A673 (cell line): Measurements from ENCODE around the gene MAPK8IP1. TPM values are rescaled to one million over a fixed set of nuclear protein-coding genes. Genes with fewer than 3 reads are reported as not detected.
"Not testable (repeated sequence)": the region's sequence is repeated elsewhere in the genome, so short reads cannot be mapped to it uniquely, and the experiment has no call there.

Experiments
- BruUV-seq: library from RNA; stranded (reverse); fragments of 400-500 nt; replicated peaks from 2 replicates; lab custom pipeline; 2021; lab: Mats Ljungman, UMichigan
- CTCF ChIA-PET: fragments of 300-600 bp; sonication (Branson Sonifier 250); formaldehyde crosslinking; loops from one replicate; lab custom pipeline; 2022; ENCODE audit warnings: antibody characterized with exemption; lab: Charles Lee
- POLR2A ChIA-PET: fragments of 300-600 bp; sonication (Branson Sonifier 250); formaldehyde crosslinking; loops from one replicate; lab custom pipeline; 2022; ENCODE audit warnings: antibody characterized with exemption; ENCODE audit not compliant: low non-redundant PET; lab: Charles Lee
- DNase-seq: peaks from one replicate; pipeline ENCODE4 v3.0.0-alpha.2; 2015; ENCODE audit warnings: low spot score
- H3K27ac ChIP-seq: fragments of 200-600 bp; sonication (generic); 2 replicates; pipeline ENCODE4 v1.5.1; 2016; ENCODE audit warnings: mixed run types, low read depth, mild to moderate bottlenecking, mixed read lengths, antibody characterized with exemption, low read length; ENCODE audit not compliant: poor library complexity, severe bottlenecking
- H3K27me3 ChIP-seq: fragments of 200-600 bp; sonication (generic); replicated peaks from 2 replicates; pipeline ENCODE4 v1.6.1; 2017; ENCODE audit warnings: mixed run types, low read depth, mild to moderate bottlenecking, mixed read lengths, antibody characterized with exemption, low read length; ENCODE audit not compliant: insufficient read depth, poor library complexity
- H3K36me3 ChIP-seq: fragments of 200-600 bp; sonication (generic); 2 replicates; pipeline ENCODE4 v1.6.1; 2016; ENCODE audit warnings: mixed run types, mild to moderate bottlenecking, mixed read lengths, antibody characterized with exemption, low read length; ENCODE audit not compliant: insufficient read depth, poor library complexity, severe bottlenecking
- H3K4me1 ChIP-seq: fragments of 200-600 bp; sonication (generic); 2 replicates; pipeline ENCODE4 v1.6.1; 2017; ENCODE audit warnings: mixed run types, mild to moderate bottlenecking, mixed read lengths, antibody characterized with exemption, low read length; ENCODE audit not compliant: insufficient read depth, poor library complexity, severe bottlenecking
- H3K4me3 ChIP-seq: fragments of 200-600 bp; sonication (generic); 2 replicates; pipeline ENCODE4 v1.5.1; 2016; ENCODE audit warnings: low read depth, mixed run types, mild to moderate bottlenecking, mixed read lengths, low read length; ENCODE audit not compliant: poor library complexity, severe bottlenecking
- H3K9me3 ChIP-seq: fragments of 200-600 bp; sonication (generic); 2 replicates; pipeline ENCODE4 v1.6.1; 2016; ENCODE audit warnings: mixed run types, low read depth, mild to moderate bottlenecking, mixed read lengths, antibody characterized with exemption, low read length; ENCODE audit not compliant: poor library complexity, severe bottlenecking
- EZH2 ChIP-seq: fragments of 200-600 bp; sonication (generic); IDR thresholded peaks from 2 replicates; pipeline ENCODE4 v1.6.1; 2017; ENCODE audit warnings: borderline replicate concordance, low read depth, mild to moderate bottlenecking, mixed read lengths, antibody characterized with exemption, low read length; ENCODE audit not compliant: poor library complexity, severe bottlenecking
- intact Hi-C: fragments of 100-400 bp; cut with micrococcal nuclease; formaldehyde crosslinking; loops from one replicate; pipeline ENCODE4 v1.10.0; 2022; ENCODE audit not compliant: unreplicated experiment
- total RNA-seq: library from RNA; stranded (reverse); gene quantifications from 2 replicates; pipeline ENCODE4 v1.2.3, GENCODE V29; 2021
- TF ChIP-seq, protein P1 (sequence below): fragments of 300-800, 200-600 bp; sonication (generic); conservative IDR thresholded peaks from 2 replicates; pipeline ENCODE4 v1.5.1; 2017; ENCODE audit warnings: low read depth, mild to moderate bottlenecking, antibody characterized with exemption, low read length, moderate library complexity, mixed read lengths

Gene MAPK8IP1
- total RNA-seq, 1 experiment from 2014 or later: 46.0 TPM

DNA sequence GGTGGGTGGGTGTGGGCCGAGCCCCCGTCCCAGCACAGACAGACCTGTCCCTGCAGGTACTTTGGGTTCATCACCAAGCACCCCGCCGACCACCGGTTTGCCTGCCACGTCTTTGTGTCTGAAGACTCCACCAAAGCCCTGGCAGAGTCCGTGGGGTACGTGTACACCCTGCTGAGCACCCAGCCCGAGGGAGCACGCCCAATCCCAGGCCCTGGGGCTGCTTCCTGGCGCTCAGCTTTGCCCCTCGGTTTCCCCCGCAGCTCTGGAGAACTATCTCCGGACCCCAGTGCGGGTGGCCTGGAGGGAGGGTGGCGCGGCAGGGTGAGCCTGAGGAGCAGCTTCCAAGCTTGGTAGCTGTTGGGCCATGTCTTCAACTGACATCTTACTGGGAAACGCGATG, 19.6 kb downstream of the MAPK8IP1 start:
- CTCF ChIA-PET: no interaction called here
- Histone ChIP-seq H3K27ac (no peak overlapping the region), H3K9me3 (no peaks in the 10 kb centered on the region), H3K4me3 (no peak overlapping the region), H3K4me1 (peaks cover 10% of the 10 kb centered on the region), H3K27me3 (no peaks in the 10 kb centered on the region), H3K36me3 (no peaks in the 10 kb centered on the region)
- no peak for DNase-seq
- POLR2A ChIA-PET: interaction anchor here (0.6 kb wide), 1 partner anchor 296 kb away, joined by 3 read pairs; no protein-coding TSS in a partner anchor
- TF ChIP-seq, protein P1, sequence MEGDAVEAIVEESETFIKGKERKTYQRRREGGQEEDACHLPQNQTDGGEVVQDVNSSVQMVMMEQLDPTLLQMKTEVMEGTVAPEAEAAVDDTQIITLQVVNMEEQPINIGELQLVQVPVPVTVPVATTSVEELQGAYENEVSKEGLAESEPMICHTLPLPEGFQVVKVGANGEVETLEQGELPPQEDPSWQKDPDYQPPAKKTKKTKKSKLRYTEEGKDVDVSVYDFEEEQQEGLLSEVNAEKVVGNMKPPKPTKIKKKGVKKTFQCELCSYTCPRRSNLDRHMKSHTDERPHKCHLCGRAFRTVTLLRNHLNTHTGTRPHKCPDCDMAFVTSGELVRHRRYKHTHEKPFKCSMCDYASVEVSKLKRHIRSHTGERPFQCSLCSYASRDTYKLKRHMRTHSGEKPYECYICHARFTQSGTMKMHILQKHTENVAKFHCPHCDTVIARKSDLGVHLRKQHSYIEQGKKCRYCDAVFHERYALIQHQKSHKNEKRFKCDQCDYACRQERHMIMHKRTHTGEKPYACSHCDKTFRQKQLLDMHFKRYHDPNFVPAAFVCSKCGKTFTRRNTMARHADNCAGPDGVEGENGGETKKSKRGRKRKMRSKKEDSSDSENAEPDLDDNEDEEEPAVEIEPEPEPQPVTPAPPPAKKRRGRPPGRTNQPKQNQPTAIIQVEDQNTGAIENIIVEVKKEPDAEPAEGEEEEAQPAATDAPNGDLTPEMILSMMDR: no peak
- TF ChIP-seq EZH2: no peak
- intact Hi-C loops: no loop called here
- BruUV-seq: TSS peak; percentile 16

DNA sequence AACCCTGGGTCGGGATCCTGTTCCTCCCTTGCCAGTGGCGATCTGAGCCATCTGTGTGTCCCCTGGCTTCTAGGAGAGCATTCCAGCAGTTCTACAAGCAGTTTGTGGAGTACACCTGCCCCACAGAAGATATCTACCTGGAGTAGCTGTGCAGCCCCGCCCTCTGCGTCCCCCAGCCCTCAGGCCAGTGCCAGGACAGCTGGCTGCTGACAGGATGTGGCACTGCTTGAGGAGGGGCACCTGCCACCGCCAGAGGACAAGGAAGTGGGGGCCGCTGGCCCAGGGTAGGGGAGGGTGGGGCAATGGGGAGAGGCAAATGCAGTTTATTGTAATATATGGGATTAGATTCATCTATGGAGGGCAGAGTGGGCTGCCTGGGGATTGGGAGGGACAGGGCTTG, 20.1 kb downstream of the MAPK8IP1 start:
- H3K27me3 ChIP-seq, H3K4me1 ChIP-seq, BruUV-seq, DNase-seq, H3K9me3 ChIP-seq, H3K27ac ChIP-seq, H3K4me3 ChIP-seq, CTCF ChIA-PET, H3K36me3 ChIP-seq, intact Hi-C loops: not testable (repeated sequence)
- POLR2A ChIA-PET: interaction anchor here (0.6 kb wide), 1 partner anchor 295 kb away, joined by 3 read pairs; no protein-coding TSS in a partner anchor

DNA sequence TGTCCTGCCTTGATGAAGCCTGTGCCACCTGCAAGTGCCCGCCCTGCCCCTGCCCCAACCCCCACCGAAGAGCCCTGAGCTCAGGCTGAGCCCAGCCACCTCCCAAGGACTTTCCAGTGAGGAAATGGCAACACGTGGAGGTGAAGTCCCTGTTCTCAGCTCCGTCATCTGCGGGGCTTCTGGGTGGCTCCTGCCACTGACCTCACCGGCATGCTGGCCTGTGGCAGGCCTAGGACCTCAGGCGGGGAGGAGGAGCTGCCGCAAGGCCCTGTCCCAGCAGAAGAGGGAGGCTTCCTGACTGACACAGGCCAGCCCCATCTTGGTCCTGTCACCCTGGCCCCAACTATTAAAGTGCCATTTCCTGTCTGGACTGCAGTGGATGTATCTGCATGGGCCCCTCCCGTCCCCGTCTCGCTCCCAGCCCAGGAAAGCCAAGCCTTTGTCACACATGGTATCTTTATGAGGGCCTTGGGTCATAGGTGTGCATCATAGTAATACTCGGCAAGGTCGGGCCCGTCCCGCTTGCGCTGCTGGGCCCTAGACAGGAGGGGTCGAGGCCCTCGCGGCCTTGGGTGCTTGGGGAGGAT, 20.7 kb downstream of the MAPK8IP1 start:
- Histone ChIP-seq H3K36me3 (no peaks in the 10 kb centered on the region), H3K4me3 (no peak overlapping the region), H3K27ac (no peak overlapping the region), H3K9me3 (no peaks in the 10 kb centered on the region), H3K27me3 (no peaks in the 10 kb centered on the region), H3K4me1 (peaks cover under 1% of the 10 kb centered on the region)
- BruUV-seq: no TSS peak
- POLR2A ChIA-PET: interaction anchor here (0.5 to 0.7 kb wide), 2 partner anchors 34 to 51 kb away, joined by 3 to 7 read pairs; no protein-coding TSS in a partner anchor
- intact Hi-C loops: no loop called here
- CTCF ChIA-PET: no interaction called here
- TF ChIP-seq, protein P1: no peak
- no peak for TF ChIP-seq EZH2
- DNase-seq: no peak
